Chondrocyte (in vitro differentiated cells): ENCODE results near the gene FZR1. TPM values are rescaled to one million over a fixed set of nuclear protein-coding genes. Genes with fewer than 3 reads are reported as not detected.

Source experiments
- DNase-seq: peaks from one replicate; pipeline ENCODE4 v3.0.0; 2021; ENCODE audit warnings: mixed read lengths, low spot score
- H3K27ac Mint-ChIP-seq: one replicate; pipeline ENCODE4 v1.8.0; 2021; ENCODE audit warnings: mild to moderate bottlenecking, moderate library complexity, mixed read lengths; ENCODE audit not compliant: unreplicated experiment
- H3K27me3 Mint-ChIP-seq: 2 replicates; pipeline ENCODE4 v1.8.0; 2021; ENCODE audit warnings: low read depth, mixed read lengths
- H3K36me3 Mint-ChIP-seq: 2 replicates; pipeline ENCODE4 v1.8.0; 2021; ENCODE audit warnings: low read depth, mixed read lengths
- H3K4me1 Mint-ChIP-seq: 2 replicates; pipeline ENCODE4 v1.8.0; 2021; ENCODE audit warnings: low read depth, mild to moderate bottlenecking, mixed read lengths
- H3K4me3 Mint-ChIP-seq: one replicate; pipeline ENCODE4 v1.8.0; 2021; ENCODE audit warnings: mild to moderate bottlenecking, moderate library complexity, mixed read lengths; ENCODE audit not compliant: unreplicated experiment
- H3K9me3 Mint-ChIP-seq: 2 replicates; pipeline ENCODE4 v1.8.0; 2021; ENCODE audit warnings: low read depth, mixed read lengths
- CTCF ChIP-seq: fragments of 200-600 bp; sonication (generic); IDR thresholded peaks from 2 replicates; pipeline ENCODE4 v1.5.0; 2021; ENCODE audit warnings: antibody characterized with exemption, mild to moderate bottlenecking, moderate library complexity
- total RNA-seq: library from RNA; stranded (reverse); gene quantifications from 3 replicates; pipeline ENCODE4 v1.2.1, GENCODE V29; 2021

Gene FZR1
- total RNA-seq, 1 donor from 2014 or later: 35.0 TPM

DNA sequence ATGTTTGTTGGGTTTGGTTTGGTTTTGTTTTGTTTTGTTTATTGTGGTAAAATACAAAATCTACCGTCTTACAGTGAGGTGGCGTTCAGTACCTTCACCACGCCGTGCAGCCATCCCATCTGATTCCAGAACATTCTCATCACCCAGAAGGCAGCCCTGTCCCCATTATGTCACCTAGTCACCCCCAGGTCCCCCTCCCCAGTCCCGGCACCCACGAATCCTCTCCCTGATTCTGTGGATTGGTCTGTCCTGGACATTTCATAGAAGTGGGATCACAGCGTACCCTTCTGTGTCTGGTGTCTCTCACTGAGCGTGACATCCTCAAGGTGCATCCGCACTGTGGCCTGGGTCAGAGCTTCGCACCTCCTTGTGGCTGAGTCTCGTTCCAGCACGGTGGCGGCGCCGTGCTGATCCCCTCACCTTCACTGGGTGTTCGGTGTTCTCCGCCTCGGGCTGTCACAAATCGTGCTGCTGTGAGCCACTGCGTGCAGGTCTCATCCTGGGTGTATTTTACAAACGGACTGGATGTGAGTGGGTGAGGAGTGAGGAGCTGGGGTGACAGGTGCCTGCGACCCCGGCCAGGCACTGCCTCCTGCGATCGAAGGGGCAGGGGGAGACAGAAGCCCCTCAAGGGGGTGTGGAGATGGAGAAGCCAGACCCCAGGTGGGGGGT, 32.3 kb downstream of the FZR1 start:
- Mint-ChIP-seq H3K4me3 (no peak overlapping the region), H3K4me1 (peaks cover 5% of the 10 kb centered on the region), H3K27ac (no peak overlapping the region), H3K36me3 (peaks cover 7% of the 10 kb centered on the region), H3K9me3 (no peaks in the 10 kb centered on the region), H3K27me3 (no peaks in the 10 kb centered on the region)
- no peak for DNase-seq
- no peak for TF ChIP-seq CTCF

- H3K9me3 Mint-ChIP-seq: no peaks in the 10 kb centered on the region
- no peak for DNase-seq
- peak within 1 kb of the TSS; percentile 32 for H3K27ac Mint-ChIP-seq
- no peaks in the 10 kb centered on the region for H3K27me3 Mint-ChIP-seq
- H3K4me3 Mint-ChIP-seq: no peak within 1 kb of the TSS
- no peak for TF ChIP-seq CTCF
- H3K36me3 Mint-ChIP-seq: peaks cover 5% of the 10 kb centered on the region
- H3K4me1 Mint-ChIP-seq: peaks cover 5% of the 10 kb centered on the region
These were observed 33.0 kb downstream of the FZR1 start, which contains the start of gene TEKTIP1 for GRCh38 chr19:3538965-3539755. Gene TEKTIP1 (plus strand): TSS chr19:3539174. CDS start chr19:3539178, 4 bp downstream.

GRCh38 chr19:3539756-3540118, 33.6 kb downstream of the FZR1 start:
- Mint-ChIP-seq H3K4me1 (peaks cover 5% of the 10 kb centered on the region), H3K4me3 (no peak overlapping the region), H3K27ac (no peak overlapping the region), H3K27me3 (no peaks in the 10 kb centered on the region), H3K36me3 (peaks cover 3% of the 10 kb centered on the region), H3K9me3 (no peaks in the 10 kb centered on the region)
- DNase-seq: no peak
- no peak for TF ChIP-seq CTCF

- H3K27me3 Mint-ChIP-seq: no peaks in the 10 kb centered on the region
- H3K4me3 Mint-ChIP-seq: no peak overlapping the region
- TF ChIP-seq CTCF: no peak
- no peaks in the 10 kb centered on the region for H3K9me3 Mint-ChIP-seq
- H3K36me3 Mint-ChIP-seq: peaks cover 3% of the 10 kb centered on the region
- H3K27ac Mint-ChIP-seq: no peak overlapping the region
- DNase-seq: no peak
- H3K4me1 Mint-ChIP-seq: peaks cover 5% of the 10 kb centered on the region
These were observed 37.3 kb downstream of the FZR1 start for GRCh38 chr19:3543150-3544057.

DNA sequence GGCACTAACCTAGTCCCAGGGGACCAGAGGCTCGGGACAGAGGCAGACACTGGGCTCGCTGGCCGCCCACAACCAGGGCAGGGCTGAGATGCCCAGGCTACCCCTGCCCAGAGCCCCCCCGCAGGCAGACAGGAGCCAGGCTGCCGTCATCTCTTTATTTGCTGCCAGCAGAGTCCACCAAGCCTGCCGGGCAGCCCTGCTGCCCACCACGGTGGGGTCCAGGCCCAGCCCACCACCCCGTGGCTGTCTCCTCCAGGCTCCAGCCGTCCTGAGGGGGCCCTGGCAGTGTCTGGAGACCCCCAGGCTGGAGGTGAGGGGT, 37.9 kb downstream of the FZR1 start:
- Mint-ChIP-seq H3K27me3 (no peaks in the 10 kb centered on the region), H3K27ac (no peak overlapping the region), H3K4me1 (peaks cover 5% of the 10 kb centered on the region), H3K9me3 (no peaks in the 10 kb centered on the region), H3K36me3 (peaks cover 3% of the 10 kb centered on the region), H3K4me3 (no peak overlapping the region)
- no peak for TF ChIP-seq CTCF
- DNase-seq: no peak
